Activated T-cell treated with anti-CD3 and anti-CD28 coated beads, Interleukin-2, amount 50 U/mL, for 4 hours (primary cell): ENCODE results near the gene FBXO31. TPM values are rescaled to one million over a fixed set of nuclear protein-coding genes. Genes with fewer than 3 reads are reported as not detected.

Experiments used
- ATAC-seq, 2 donors: fragments of 200-7000 bp; cut with Tn5 transposase; one replicate each; pipeline ENCODE4 v1.10.0; 2021
- DNase-seq: peaks from one replicate; pipeline ENCODE4 v3.0.0-alpha.2; 2020
- H3K27me3 Mint-ChIP-seq: one replicate; pipeline ENCODE4 v1.8.0; 2021; ENCODE audit warnings: low read depth, mixed read lengths
- H3K36me3 Mint-ChIP-seq: one replicate; pipeline ENCODE4 v1.8.0; 2022; ENCODE audit warnings: mixed read lengths; ENCODE audit not compliant: insufficient read depth
- H3K4me1 Mint-ChIP-seq: one replicate; pipeline ENCODE4 v1.8.0; 2021; ENCODE audit warnings: low read depth, mixed read lengths
- H3K4me3 Mint-ChIP-seq: one replicate; pipeline ENCODE4 v1.8.0; 2021; ENCODE audit warnings: mild to moderate bottlenecking, moderate library complexity, mixed read lengths
- H3K9me3 Mint-ChIP-seq: one replicate; pipeline ENCODE4 v1.8.0; 2021; ENCODE audit warnings: mixed read lengths
- total RNA-seq, 3 donors: library from RNA; stranded (reverse); gene quantifications; one replicate each; pipeline ENCODE4 v1.2.1, GENCODE V29; 2021

The FBXO31 gene
- total RNA-seq, 3 donors from 2014 or later, result 53.0 to 58.1 (median 55.5) TPM

DNA sequence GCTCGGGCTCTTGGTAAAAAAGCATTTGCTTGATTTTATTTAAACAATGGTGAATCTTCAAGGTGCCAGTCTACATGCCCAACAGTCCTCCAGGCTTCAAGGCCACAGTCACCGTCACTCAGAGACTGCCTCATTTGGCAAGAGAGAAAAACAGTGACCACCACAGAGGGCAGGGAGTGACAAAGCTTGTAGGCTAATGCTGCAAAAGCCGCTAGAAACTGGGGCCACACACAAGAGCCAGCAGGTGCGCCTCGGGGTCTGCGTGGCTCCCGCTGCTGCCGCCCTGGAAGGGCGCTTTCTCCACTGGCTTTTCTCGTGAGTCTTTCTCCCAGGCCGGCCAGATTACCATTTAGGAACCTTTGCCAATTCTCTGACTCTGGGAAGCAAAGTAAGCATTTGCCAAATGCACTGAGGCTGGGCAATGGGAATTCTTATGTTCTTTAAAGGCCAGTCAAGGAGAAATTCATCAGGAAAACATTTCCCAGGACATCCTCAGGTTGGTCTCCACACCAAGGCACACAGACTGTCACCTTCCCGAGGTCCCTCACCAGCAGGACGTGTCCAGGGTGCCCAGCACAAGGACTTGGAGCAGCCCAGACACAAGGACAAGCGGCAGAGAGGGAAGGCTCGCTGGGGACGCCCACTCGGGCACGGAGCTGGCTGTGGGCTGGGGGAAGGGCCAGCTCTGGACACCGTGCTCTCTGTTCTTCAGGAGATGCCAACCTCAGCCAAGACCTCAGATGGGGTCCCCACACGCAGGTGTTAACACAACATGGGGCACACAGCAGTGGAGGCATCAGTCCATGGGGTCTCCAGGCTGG lies 53.9 kb downstream of the FBXO31 start:
- peaks cover 2% of the 10 kb centered on the region for H3K4me1 Mint-ChIP-seq
- H3K27me3 Mint-ChIP-seq, result no peaks in the 10 kb centered on the region
- peaks cover 9% of the 10 kb centered on the region for H3K36me3 Mint-ChIP-seq
- no peaks in the 10 kb centered on the region for H3K9me3 Mint-ChIP-seq
- ATAC-seq (no peak), DNase-seq (no peak)
- H3K4me3 Mint-ChIP-seq, result no peak overlapping the region

- H3K4me3 Mint-ChIP-seq, result no peak overlapping the region
- peaks cover 6% of the 10 kb centered on the region for H3K36me3 Mint-ChIP-seq
- peaks cover 3% of the 10 kb centered on the region for H3K4me1 Mint-ChIP-seq
- DNase-seq, result no peak
- no peak for ATAC-seq
- no peaks in the 10 kb centered on the region for H3K27me3 Mint-ChIP-seq
- no peaks in the 10 kb centered on the region for H3K9me3 Mint-ChIP-seq
These were observed 54.7 kb downstream of the FBXO31 start for GRCh38 chr16:87328846-87329245.

DNA sequence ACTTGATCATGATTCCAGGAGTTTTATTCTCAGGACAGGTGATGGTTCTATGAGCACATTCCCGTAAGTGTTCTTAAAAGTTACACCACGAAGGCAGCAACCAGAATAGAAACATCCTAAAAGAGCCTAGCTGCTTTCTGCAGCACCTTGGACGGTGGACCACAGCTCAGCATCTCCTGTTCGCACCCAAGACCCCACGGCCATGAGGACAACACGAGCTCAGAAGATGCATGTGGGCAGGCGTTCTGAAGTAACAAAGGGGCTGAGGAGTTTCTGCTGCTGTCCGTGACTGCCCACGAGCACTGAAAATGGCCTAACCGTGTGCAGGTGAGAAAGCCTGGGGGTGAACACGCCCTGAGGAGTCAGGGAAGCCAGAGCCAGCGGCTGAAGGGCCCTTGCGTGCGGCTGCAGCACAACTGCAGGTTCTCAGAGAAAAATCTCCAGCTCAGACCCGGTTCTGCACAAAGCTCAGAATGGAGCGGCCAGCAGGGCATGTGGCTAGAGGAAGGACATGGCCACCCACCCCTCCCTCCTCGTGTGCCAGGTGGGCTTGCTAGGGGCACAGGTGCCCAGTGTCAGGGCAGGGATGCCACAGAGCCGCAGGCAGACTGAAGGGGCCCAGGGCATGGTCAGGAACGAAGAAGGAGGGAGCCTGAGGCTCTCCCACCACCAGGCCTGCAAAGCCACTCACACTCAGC lies 55.6 kb downstream of the FBXO31 start:
- Mint-ChIP-seq H3K9me3 (no peaks in the 10 kb centered on the region), H3K36me3 (peaks cover 6% of the 10 kb centered on the region), H3K27me3 (no peaks in the 10 kb centered on the region), H3K4me3 (no peak overlapping the region), H3K4me1 (peaks cover 3% of the 10 kb centered on the region)
- DNase-seq (no peak), ATAC-seq (no peak)

- ATAC-seq (no peak), DNase-seq (no peak)
- no peak overlapping the region for H3K4me3 Mint-ChIP-seq
- H3K36me3 Mint-ChIP-seq, result peaks cover 6% of the 10 kb centered on the region
- no peaks in the 10 kb centered on the region for H3K27me3 Mint-ChIP-seq
- peaks cover 3% of the 10 kb centered on the region for H3K4me1 Mint-ChIP-seq
- no peaks in the 10 kb centered on the region for H3K9me3 Mint-ChIP-seq
These were observed 57.4 kb downstream of the FBXO31 start for GRCh38 chr16:87326151-87326571.

DNA sequence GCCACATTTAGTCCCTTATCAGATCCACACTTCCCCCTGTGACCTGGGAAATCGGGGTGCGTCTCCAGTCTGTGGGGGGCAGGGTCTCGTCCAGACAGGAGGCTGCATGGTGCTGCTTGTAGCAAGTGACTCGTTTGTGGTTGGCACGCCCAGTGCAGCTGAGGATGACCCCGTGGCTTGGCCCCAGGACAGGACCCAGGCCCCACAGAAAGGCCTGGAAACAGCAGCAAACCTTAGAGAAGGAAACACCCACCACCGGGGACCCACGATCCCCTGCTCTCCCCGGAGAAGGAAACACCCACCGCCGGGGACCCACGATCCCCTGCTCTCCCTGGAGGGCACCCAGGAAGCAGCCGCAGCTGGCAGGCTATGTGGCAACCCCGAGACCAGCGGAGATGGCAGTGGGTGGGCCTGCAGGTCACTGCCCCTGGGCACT lies 58.1 kb downstream of the FBXO31 start:
- peaks cover 3% of the 10 kb centered on the region for H3K4me1 Mint-ChIP-seq
- DNase-seq, result no peak

DNA sequence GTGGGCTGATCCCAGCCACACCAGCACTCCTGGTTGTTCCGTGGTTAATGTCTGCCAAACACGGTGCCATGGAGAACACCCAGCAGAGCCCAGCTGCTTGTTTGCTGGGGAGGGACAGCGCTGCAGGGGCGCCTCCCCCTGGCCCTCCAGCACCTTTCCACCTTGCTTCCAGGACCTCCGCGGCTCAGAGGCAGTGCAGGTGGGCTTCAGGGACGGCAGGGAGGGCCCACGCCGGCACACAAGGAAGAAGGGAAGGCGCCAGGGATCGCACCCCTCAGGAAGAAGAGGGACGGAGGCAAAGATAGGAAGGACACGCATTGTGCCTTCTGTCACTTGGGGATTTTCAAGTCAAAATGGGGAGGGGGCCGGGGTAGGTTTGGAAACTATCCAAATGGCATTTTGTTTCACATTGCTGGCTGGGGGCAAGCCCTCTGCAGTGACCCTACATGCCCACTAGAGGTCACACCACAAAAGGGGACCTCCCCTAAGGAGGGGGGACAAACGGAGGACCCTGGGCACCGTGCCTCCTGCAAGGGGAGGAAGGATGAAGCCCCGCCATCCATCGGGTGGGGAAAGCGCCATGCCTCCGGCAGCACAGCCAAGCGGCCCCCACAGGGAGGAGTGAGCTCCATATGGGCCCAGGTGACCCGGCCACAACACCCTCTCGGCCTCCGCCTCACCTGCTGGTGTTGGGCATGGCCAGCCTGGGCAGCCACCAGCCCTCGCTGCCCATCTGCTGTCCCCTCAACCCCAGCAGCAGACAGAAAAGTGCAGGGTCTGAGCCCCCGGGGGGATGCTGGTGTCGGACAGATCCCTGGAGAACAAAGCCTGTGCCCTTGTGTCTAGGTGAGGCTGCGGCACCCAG lies 58.9 kb downstream of the FBXO31 start:
- H3K36me3 Mint-ChIP-seq, result no peaks in the 10 kb centered on the region
- peaks cover 3% of the 10 kb centered on the region for H3K4me1 Mint-ChIP-seq
- DNase-seq (peak; percentile 43), ATAC-seq (peak; percentile 69 to 76)
- H3K4me3 Mint-ChIP-seq, result no peak overlapping the region
- no peaks in the 10 kb centered on the region for H3K9me3 Mint-ChIP-seq
- no peaks in the 10 kb centered on the region for H3K27me3 Mint-ChIP-seq

More for the DNA sequence above, 58.1 kb downstream of the FBXO31 start:
- no peak for ATAC-seq
- Mint-ChIP-seq H3K36me3 (peaks cover 3% of the 10 kb centered on the region), H3K4me3 (no peak overlapping the region), H3K9me3 (no peaks in the 10 kb centered on the region), H3K27me3 (no peaks in the 10 kb centered on the region)

GRCh38 chr16:87323727-87324410 lies 59.7 kb downstream of the FBXO31 start:
- no peak for ATAC-seq
- Mint-ChIP-seq H3K36me3 (no peaks in the 10 kb centered on the region), H3K27me3 (no peaks in the 10 kb centered on the region), H3K4me1 (peaks cover 4% of the 10 kb centered on the region), H3K4me3 (no peak overlapping the region), H3K9me3 (no peaks in the 10 kb centered on the region)
- DNase-seq, result no peak

GRCh38 chr16:87322833-87323726 lies 60.5 kb downstream of the FBXO31 start:
- DNase-seq, result no peak
- Mint-ChIP-seq H3K9me3 (no peaks in the 10 kb centered on the region), H3K4me1 (peaks cover 11% of the 10 kb centered on the region), H3K36me3 (peaks cover 4% of the 10 kb centered on the region), H3K4me3 (no peak overlapping the region), H3K27me3 (no peaks in the 10 kb centered on the region)
- no peak for ATAC-seq

DNA sequence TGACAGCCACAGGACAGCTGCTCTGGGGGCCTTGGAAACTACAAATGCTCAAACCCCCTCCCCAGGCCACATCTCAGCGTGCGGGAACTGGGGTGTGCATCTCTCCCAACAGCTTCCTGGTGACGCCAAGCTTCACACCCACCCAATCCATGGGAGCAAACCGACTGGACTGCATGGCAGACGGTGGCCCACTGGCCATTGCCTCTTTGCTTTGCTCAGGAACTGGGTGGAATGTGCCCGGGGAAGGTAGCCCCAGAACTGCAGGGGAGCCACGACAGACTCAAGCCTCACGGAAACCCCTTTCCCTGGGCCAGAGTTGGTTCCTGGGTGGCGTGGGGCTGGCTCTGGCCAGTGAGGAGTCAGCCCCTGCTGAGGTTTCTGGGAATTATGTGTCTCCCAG lies 61.2 kb downstream of the FBXO31 start:
- Mint-ChIP-seq H3K36me3 (peaks cover 4% of the 10 kb centered on the region), H3K4me1 (peaks cover 13% of the 10 kb centered on the region), H3K27me3 (no peaks in the 10 kb centered on the region), H3K9me3 (no peaks in the 10 kb centered on the region), H3K4me3 (no peak overlapping the region)
- DNase-seq (no peak), ATAC-seq (no peak)

GRCh38 chr16:87321336-87322107 lies 62.1 kb downstream of the FBXO31 start:
- no peaks in the 10 kb centered on the region for H3K27me3 Mint-ChIP-seq
- no peak for DNase-seq
- ATAC-seq, result no peak
- H3K4me3 Mint-ChIP-seq, result no peak overlapping the region
- peaks cover 16% of the 10 kb centered on the region for H3K4me1 Mint-ChIP-seq
- no peaks in the 10 kb centered on the region for H3K9me3 Mint-ChIP-seq
- peaks cover 4% of the 10 kb centered on the region for H3K36me3 Mint-ChIP-seq

DNA sequence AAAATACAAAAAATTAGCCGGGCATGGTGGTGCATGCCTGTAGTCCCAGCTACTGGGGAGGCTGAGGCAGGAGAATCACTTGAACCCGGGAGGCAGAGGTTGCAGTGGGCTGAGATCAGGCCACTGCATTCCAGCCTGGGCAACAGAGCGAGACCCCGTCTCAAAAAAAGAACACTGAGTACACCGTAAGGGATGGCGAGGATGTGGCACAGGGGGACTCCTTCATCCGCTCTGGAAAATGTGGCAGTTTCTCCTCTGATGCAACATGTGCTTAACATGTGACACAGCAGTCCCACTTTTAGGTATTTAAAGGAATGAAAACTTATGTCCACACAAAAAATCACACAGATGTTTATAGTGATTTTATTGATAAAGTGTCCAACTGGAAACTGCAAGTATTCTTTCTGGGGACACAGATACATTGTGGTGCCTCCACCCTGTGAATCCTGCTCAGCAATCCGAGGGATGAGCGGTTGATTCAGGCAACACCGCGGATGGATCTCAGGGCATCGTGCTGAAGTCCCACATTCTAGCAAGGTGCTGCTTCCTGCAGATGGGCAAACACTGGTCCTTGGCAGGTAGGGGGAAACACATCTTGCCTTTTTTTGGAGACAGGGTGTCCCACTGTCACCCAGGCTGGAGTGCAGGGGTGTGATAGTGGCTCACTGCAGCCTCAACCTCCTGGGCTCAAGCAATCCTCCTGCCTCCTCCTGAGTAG lies 62.9 kb downstream of the FBXO31 start:
- Mint-ChIP-seq H3K27me3 (no peaks in the 10 kb centered on the region), H3K9me3 (no peaks in the 10 kb centered on the region), H3K4me3 (no peak overlapping the region), H3K4me1 (peaks cover 17% of the 10 kb centered on the region), H3K36me3 (peaks cover 4% of the 10 kb centered on the region)
- ATAC-seq, result no peak
- no peak for DNase-seq

DNA sequence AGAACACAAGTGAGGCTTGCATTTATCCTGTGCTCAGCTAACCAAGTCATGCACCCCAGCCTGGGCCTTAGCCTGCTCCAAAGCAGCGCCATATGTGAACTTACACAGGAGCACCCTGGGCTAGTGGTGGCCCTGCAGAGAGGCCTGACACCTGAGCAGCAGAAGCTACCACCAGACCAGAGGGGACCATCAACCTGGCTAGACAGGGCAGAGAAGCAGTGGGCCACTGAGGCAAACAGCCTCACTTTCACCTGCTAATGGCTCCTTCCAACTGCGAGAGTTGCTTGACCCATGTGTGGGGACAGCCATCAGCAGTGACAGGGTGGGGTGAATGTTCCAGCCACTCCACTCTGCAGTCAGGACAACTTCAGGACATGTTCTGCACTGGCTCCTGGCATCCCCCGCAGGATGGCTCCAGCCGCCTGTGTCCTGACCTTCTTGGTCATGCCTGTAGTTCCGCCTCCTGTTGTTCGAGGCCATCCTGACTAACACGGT lies 63.5 kb downstream of the FBXO31 start:
- Mint-ChIP-seq H3K27me3 (no peaks in the 10 kb centered on the region), H3K4me3 (no peak overlapping the region), H3K36me3 (peaks cover 4% of the 10 kb centered on the region), H3K4me1 (peaks cover 17% of the 10 kb centered on the region), H3K9me3 (no peaks in the 10 kb centered on the region)
- DNase-seq (no peak), ATAC-seq (no peak)
